Adipocyte (in vitro differentiated cells): ENCODE measurements around the gene RGS3.
A peak's percentile ranks its signal among the peaks of the same experiment; 100 is the strongest.

Source experiments
- DNase-seq: peaks from one replicate; pipeline ENCODE4 v3.0.0-alpha.2; 2015; ENCODE audit warnings: low read depth
- H3K27me3 ChIP-seq: replicated peaks from 2 replicates; pipeline ENCODE4 v1.7.0; 2013; ENCODE audit warnings: mild to moderate bottlenecking, low read length, moderate library complexity; ENCODE audit not compliant: control insufficient read depth, insufficient read depth
- H3K36me3 ChIP-seq: 2 replicates; pipeline ENCODE4 v1.7.0; 2013; ENCODE audit warnings: low read length, mild to moderate bottlenecking, moderate library complexity; ENCODE audit not compliant: control insufficient read depth, insufficient read depth, severe bottlenecking
- H3K4me1 ChIP-seq: 2 replicates; pipeline ENCODE4 v1.7.0; 2013; ENCODE audit warnings: mild to moderate bottlenecking, low read length, moderate library complexity; ENCODE audit not compliant: control insufficient read depth, insufficient read depth
- H3K4me3 ChIP-seq: 2 replicates; pipeline ENCODE4 v1.7.0; 2013; ENCODE audit warnings: mild to moderate bottlenecking, low read length, moderate library complexity
- H3K9ac ChIP-seq: 2 replicates; pipeline ENCODE4 v1.7.0; 2013; ENCODE audit warnings: mild to moderate bottlenecking, low read length, moderate library complexity
- H3K9me3 ChIP-seq: 2 replicates; pipeline ENCODE4 v1.7.0; 2013; ENCODE audit warnings: mild to moderate bottlenecking, low read length, moderate library complexity; ENCODE audit not compliant: control insufficient read depth

Gene RGS3

DNA sequence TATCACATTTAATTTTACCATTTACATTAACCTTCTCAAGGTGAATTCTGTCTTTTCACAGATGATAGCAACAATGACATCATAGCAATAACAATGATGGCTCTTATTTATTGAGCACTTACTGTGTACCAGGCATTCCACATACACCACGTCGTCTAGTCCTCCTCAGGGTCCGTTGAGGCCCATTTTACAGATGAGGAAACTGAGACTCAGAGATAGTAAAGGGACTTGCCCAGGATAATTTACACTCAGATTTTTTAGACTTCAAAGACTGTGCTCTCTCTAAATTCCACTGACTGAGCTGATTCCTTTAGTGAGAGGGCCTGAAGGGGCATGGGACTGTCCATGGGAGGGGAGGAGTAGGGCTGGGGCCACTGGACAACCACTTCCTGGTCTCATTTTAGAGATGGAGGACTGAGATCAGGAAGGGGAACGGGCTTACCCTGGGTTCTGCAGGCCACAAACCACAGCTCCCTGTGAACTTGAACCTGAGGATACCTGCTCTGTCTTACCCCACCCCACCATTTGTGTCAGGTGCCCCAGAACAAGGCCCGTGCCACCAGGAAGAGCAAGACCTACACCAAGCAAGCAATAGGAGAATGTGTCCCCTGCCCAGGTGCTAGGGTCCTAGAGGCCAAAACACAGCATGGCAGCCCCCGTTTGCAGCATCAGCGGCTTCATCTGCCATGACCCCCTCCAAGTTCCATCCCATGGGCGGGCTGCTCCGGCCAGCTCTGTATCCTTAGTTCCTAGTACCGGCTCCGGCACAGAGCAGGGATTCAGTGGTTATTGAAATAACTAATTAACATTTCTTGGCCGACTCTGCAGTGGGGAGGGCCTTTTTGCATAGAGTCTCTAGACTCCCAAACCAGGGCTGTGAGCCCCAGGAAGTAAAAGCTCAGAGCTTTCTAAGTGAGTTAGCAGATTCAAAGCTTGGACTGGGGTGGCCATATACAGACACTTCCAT, 96.6 kb downstream of the RGS3 start:
- H3K9ac ChIP-seq: no peak overlapping the region
- no peaks in the 10 kb centered on the region for H3K9me3 ChIP-seq
- DNase-seq: no peak
- H3K4me1 ChIP-seq: peaks cover 46% of the 10 kb centered on the region
- no peak overlapping the region for H3K4me3 ChIP-seq
- no peaks in the 10 kb centered on the region for H3K27me3 ChIP-seq
- no peaks in the 10 kb centered on the region for H3K36me3 ChIP-seq

DNA sequence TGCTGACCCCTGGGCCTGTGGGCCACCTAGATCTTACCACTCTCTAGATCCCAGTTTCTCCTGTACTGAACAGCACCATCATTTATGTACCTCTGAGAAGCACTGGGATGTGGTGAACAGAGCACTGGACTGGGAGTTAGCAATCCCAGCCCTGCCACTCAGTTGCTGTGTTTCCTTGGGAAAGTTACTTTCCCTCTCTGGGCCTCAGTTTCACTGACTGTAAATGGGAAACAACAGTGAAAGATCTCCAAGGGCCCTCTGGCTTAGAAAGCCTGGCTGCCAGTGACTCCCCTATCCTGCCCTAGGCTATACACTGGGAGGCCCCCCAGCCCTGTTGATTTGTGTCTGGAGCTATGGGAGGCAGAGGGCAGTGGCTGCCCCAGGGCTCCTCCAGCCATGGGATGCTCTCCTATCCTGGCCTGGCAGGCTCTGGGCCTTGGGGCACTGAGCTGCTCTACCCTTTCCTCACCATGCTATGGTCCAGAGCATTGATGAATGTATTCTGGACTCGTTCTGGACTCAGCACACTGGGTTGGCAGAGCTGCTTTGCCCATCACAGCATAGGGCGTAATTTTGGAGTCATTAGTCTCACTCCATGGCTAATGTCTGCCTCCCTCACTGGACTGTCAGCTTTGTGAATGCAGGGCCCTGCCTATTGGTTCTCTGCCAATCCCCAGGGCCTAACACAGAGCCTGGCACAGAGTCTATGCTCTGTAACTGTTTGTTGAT, 99.3 kb downstream of the RGS3 start:
- Histone ChIP-seq H3K9ac (no peak overlapping the region), H3K9me3 (no peaks in the 10 kb centered on the region), H3K4me3 (no peak overlapping the region), H3K4me1 (peaks cover 47% of the 10 kb centered on the region), H3K27me3 (no peaks in the 10 kb centered on the region), H3K36me3 (no peaks in the 10 kb centered on the region)
- DNase-seq: no peak

GRCh38 chr9:113563826-113564497, 100.4 kb downstream of the RGS3 start:
- no peaks in the 10 kb centered on the region for H3K36me3 ChIP-seq
- no peaks in the 10 kb centered on the region for H3K9me3 ChIP-seq
- H3K27me3 ChIP-seq: no peaks in the 10 kb centered on the region
- H3K4me1 ChIP-seq: peaks cover 41% of the 10 kb centered on the region
- H3K9ac ChIP-seq: peak overlapping the region; percentile 70
- no peak for DNase-seq
- no peak overlapping the region for H3K4me3 ChIP-seq

DNA sequence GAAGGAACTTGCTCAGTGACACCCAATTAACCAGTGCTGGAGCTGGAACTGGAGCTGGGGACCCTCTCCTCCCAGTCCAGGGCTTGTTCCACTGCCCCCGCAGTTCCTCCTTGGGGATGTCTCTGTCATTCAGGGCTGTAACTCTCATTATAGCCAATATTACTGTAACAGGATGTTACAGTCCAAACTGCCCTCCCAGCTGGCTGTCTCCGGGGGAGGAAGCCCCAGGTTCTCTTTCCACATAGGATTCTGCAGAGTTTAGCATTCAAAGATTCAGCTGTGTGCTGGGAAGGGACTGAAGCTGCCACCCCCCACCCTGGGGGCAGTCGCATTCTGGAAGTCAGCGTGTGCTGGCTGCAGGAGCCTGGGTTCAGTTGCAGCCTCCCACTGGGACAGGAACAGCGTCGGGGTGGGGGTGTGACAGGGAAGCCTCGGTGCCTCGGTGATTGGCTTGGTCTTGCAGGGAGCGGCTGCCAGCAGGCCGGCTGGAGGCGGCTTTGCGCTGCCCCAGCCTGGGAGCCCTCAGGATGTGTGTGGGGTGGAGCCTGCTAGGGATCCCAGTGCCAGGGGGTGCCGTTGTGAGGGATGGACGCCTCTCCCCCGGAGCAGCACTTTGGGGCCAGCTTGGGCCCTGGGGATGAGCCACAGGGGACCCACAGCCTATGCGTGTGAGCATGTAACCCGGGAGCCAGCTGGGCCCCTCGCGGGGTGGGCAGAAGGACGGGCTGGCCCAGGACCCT, 101.1 kb downstream of the RGS3 start:
- Histone ChIP-seq H3K36me3 (no peaks in the 10 kb centered on the region), H3K4me3 (peak overlapping the region; percentile 81), H3K27me3 (no peaks in the 10 kb centered on the region), H3K4me1 (peaks cover 35% of the 10 kb centered on the region), H3K9me3 (no peaks in the 10 kb centered on the region), H3K9ac (peak overlapping the region; percentile 70)
- DNase-seq: peak; percentile 93

GRCh38 chr9:113566016-113566711, 102.6 kb downstream of the RGS3 start:
- H3K4me1 ChIP-seq: peaks cover 33% of the 10 kb centered on the region
- peak overlapping the region; percentile 70 for H3K9ac ChIP-seq
- peak overlapping the region; percentile 81 for H3K4me3 ChIP-seq
- peaks cover under 1% of the 10 kb centered on the region for H3K9me3 ChIP-seq
- DNase-seq: no peak
- H3K27me3 ChIP-seq: no peaks in the 10 kb centered on the region
- H3K36me3 ChIP-seq: no peaks in the 10 kb centered on the region

- no peak overlapping the region for H3K4me3 ChIP-seq
Measured at GRCh38 chr9:113566712-113567071, 103.2 kb downstream of the RGS3 start.

DNA sequence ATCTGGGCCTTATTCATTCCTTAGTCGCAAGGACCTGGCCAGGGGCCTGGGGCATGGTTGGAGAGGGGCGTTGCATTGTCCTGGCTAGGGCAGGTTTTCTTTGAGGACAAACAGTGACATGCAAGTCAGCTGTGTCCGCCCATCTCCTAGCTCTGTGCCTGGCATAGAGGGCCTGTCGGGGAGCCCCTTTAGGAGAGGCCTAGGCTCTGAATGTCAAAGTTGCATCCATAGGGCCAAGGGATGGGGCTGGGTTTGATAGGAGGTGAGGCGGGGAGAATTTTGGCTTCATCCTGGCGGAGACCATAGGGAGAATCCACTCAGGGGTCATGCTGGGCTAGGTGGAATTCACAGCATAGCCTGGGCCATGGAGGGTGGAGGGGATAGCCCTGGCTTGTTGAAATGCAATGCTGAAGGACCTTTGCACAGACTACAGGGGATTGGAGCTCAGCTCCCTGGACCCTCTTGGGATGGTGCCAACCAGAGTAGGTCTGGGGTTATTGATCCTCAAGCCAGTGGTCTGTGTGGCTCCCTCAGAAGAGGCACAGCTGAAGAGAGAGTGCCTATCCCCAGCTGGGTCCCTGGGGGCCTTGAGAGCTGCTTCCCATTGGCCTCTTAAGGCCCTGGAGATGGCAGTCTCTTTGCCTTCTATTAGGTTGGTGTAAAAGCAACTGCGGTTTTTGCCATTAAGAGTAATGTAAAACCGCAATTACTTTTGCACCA, 104.0 kb downstream of the RGS3 start:
- Histone ChIP-seq H3K4me1 (peaks cover 33% of the 10 kb centered on the region), H3K4me3 (no peak overlapping the region), H3K36me3 (no peaks in the 10 kb centered on the region), H3K27me3 (no peaks in the 10 kb centered on the region), H3K9ac (no peak overlapping the region), H3K9me3 (peaks cover 4% of the 10 kb centered on the region)
- no peak for DNase-seq

More at GRCh38 chr9:113566712-113567071, 103.2 kb downstream of the RGS3 start:
- Histone ChIP-seq H3K9ac (no peak overlapping the region), H3K4me1 (peaks cover 33% of the 10 kb centered on the region), H3K27me3 (no peaks in the 10 kb centered on the region), H3K36me3 (no peaks in the 10 kb centered on the region), H3K9me3 (peaks cover 4% of the 10 kb centered on the region)
- peak; percentile 60 for DNase-seq

DNA sequence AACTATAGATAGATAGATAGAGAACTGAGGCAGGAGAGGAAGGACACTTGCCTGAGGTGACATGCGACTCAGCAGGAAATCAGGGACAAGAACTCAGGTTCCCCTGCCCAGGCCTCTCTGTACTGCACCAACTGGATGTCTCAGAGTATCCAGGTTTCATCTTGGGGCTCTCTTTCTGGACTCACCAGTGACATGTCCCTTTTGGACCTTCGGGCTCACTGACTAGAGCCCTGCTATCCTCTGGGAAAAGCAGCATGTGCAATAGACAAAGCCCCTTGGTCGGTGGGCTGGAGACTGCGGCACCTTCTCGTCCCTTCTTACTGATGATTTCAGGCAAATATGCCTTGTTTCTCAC, 104.5 kb downstream of the RGS3 start:
- DNase-seq: no peak
- Histone ChIP-seq H3K9me3 (peaks cover 4% of the 10 kb centered on the region), H3K27me3 (no peaks in the 10 kb centered on the region), H3K4me1 (peaks cover 33% of the 10 kb centered on the region), H3K9ac (no peak overlapping the region), H3K36me3 (no peaks in the 10 kb centered on the region), H3K4me3 (no peak overlapping the region)

- peaks cover 29% of the 10 kb centered on the region for H3K4me1 ChIP-seq
- no peaks in the 10 kb centered on the region for H3K36me3 ChIP-seq
- no peaks in the 10 kb centered on the region for H3K27me3 ChIP-seq
- no peak overlapping the region for H3K4me3 ChIP-seq
- peak; percentile 27 for DNase-seq
- H3K9me3 ChIP-seq: peaks cover 4% of the 10 kb centered on the region
- no peak overlapping the region for H3K9ac ChIP-seq
Measured at GRCh38 chr9:113568571-113569321, 105.2 kb downstream of the RGS3 start.
